ENCODE data around the gene KRT40.

The KRT40 gene

DNA sequence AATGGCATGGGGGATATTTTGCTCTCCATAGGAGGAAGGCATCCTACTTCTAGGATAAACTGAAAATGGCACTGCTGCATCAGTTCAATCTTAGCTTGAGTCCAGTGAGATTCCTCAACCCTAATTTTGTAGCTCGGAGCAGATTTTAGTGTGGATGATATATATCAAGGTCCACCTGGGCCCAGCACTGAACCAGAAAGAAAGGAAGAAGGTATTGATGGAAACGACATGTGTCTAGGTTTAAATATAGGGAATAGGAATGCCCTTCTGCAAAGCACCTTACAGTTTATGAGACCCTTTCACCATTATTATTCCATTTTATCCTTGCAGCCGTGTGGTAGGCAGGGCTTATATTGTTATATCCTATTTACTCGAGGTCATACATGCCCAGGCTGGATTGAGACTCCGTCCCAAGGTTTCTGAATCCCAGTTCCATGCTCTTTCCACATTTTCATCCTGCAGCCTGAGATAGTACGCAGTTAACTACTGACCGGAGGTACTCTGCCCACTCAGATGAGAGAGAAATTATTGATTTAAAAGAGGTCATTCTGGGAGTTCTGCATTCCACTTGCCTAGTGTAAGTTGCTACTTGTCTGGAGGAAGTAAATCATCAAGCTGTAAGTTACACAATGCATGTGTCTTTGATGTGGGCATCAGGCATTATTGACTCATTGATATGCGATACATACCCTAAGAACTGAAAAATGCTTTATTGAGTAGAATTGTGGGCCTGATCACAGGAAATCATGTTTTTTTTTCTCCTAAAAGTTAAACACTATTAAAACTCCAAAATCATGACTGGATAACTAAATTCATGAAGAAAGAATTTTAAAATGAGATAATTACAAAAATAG, 27.5 kb downstream of the KRT40 start:
- H3K4me3 ChIP-seq (ENCODE audit: low read length) = no peak overlapping the region
- DNase-seq (ENCODE audit: low read depth) = peak; percentile 65
- TF ChIP-seq, protein P1, sequence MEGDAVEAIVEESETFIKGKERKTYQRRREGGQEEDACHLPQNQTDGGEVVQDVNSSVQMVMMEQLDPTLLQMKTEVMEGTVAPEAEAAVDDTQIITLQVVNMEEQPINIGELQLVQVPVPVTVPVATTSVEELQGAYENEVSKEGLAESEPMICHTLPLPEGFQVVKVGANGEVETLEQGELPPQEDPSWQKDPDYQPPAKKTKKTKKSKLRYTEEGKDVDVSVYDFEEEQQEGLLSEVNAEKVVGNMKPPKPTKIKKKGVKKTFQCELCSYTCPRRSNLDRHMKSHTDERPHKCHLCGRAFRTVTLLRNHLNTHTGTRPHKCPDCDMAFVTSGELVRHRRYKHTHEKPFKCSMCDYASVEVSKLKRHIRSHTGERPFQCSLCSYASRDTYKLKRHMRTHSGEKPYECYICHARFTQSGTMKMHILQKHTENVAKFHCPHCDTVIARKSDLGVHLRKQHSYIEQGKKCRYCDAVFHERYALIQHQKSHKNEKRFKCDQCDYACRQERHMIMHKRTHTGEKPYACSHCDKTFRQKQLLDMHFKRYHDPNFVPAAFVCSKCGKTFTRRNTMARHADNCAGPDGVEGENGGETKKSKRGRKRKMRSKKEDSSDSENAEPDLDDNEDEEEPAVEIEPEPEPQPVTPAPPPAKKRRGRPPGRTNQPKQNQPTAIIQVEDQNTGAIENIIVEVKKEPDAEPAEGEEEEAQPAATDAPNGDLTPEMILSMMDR (conservative IDR thresholded peaks at IDR 0.05; ENCODE audit: low read depth, low read length) = no peak

DNA sequence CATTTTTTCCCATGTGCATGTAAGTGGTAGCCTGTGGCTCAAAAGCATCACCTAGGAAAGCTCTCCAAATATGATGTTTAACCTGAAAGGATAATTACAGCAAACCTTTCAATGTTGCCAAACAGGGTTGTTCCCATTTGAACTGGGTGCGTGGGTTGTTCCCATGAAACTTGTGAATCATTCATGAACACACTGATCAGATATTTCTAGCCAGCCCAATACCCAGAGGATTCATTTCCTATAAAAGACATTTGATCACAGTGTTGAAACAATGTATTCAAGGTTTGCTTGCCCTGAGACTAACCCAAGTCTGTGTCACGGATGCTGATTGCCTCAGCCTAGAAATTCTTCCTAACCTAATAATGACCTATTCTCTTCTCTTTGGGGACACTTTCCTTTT, 30.2 kb downstream of the KRT40 start:
- DNase-seq (ENCODE audit: low read depth) = no peak
- TF ChIP-seq, protein P1 (conservative IDR thresholded peaks at IDR 0.05; ENCODE audit: low read depth, low read length) = no peak
- H3K4me3 ChIP-seq (ENCODE audit: low read length) = no peak overlapping the region

DNA sequence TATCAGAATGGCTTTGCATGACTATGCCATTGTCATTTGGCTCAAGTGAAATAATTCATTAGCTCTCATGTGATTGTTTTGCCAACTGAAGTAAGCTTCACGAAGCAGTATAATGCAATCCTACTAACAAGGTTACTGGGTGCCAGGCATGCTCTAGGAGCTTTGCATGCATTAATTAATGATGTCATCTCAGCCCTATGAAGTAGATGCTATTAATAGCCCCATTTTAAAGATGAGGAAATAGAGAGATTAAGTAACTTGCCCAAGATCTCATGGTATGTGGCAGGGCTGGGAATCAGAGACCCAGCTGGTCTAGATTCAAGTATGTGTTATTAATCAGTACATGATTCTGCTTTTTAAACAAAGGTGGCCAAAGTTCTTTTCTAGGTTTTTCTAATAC, 31.5 kb downstream of the KRT40 start:
- no peak overlapping the region for H3K4me3 ChIP-seq (ENCODE audit: low read length)
- TF ChIP-seq, protein P1 (conservative IDR thresholded peaks at IDR 0.05; ENCODE audit: low read depth, low read length) = no peak
- peak; percentile 96 for DNase-seq (ENCODE audit: low read depth)

DNA sequence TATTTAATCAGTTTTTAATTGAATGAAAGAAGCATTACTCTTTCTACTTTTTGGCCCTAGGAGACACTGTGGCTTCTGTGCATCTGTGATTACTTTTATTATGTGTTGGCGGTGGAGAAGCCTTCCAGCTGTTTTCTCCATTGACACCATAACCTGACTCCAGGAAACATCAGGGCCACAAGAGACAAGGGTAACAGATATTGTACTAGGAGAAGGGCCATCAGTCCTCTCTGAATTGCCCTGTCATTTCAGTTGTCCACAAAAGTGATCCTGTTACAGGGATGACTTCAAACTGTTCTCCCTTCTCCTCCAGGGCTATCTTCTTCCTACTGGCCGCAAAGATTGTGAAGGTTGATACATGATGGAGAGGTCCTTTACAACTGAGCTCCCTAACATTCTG, 32.0 kb downstream of the KRT40 start:
- DNase-seq (ENCODE audit: low read depth) = no peak
- no peak overlapping the region for H3K4me3 ChIP-seq (ENCODE audit: low read length)
- TF ChIP-seq, protein P1 (conservative IDR thresholded peaks at IDR 0.05; ENCODE audit: low read depth, low read length) = no peak

DNA sequence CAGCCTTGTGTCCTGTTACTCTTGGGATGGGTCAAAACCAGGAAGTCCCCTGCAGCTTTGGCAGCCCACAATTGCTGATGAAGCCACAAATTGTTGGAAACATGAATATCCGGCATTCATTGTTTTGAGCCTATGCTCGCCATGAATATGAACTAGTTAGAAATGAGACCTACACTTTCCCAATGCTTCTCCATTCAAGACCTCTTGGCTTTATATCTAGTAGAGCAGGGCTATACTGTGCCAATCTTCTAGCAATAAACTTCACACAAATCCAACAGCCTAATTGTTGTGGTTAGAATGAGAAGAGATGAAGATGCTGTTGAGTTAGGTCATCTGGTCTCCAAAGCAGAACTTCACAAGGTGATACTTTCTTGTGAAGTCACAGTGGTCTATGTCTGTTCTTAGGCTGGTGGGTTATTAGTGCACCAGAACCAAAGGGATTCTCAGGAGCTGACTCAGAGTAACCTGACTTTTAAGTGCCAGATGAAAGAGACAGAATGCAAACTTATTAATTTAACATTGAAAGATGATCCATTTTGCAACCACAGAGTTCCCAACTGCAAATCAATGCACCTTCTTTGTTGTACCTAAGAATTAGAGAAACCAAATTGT, 33.0 kb downstream of the KRT40 start:
- H3K4me3 ChIP-seq (ENCODE audit: low read length) = no peak overlapping the region
- DNase-seq (ENCODE audit: low read depth) = no peak
- TF ChIP-seq, protein P1 (conservative IDR thresholded peaks at IDR 0.05; ENCODE audit: low read depth, low read length) = no peak

DNA sequence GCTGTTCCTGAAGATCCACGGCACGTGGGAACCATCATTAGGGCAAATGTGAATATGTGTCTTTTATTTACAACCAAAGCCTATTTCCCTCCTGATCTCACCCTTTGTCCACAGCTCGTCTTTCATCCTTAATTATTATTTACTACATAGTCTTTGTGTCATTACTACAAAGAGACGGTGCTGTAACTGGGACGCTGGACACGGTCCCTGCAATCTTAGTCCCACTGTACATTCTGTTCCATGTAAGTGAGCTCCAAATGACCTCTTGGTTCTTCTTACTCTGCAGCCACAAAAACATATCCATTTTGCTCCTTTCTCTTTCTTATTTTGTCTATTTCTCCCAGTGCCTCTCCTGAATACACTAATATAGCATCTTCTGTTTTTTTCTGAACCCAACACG, 34.0 kb downstream of the KRT40 start:
- H3K4me3 ChIP-seq (ENCODE audit: low read length) = no peak overlapping the region
- TF ChIP-seq, protein P1 (conservative IDR thresholded peaks at IDR 0.05; ENCODE audit: low read depth, low read length) = no peak
- DNase-seq (ENCODE audit: low read depth) = no peak

DNA sequence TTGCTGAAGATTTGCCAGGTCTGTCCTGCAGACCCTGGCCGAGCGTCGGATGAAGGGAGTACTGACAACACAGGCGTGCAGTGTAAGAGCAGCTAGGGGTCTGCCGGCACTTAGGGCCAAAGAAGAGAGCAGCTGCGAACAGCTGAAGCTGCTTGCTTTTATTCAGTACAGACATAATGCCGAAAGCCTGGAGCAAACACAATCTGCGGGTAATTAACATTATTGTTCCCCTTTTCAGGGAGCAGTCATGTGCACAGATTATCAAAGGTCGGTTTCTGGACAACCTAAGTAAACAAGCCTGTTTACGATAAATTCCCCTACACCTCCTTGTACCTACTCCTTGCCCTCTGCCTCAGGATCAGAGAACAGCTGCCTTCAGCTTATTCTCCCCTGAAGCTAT, 34.7 kb downstream of the KRT40 start:
- TF ChIP-seq, protein P1 (conservative IDR thresholded peaks at IDR 0.05; ENCODE audit: low read depth, low read length) = no peak
- no peak for DNase-seq (ENCODE audit: low read depth)
- H3K4me3 ChIP-seq (ENCODE audit: low read length) = no peak overlapping the region
